SU-DHL-6 (cell line): ENCODE data around the gene PLEKHA6.

Experiments
- CTCF ChIP-seq: fragments of 200-600 bp; sonication (generic); IDR thresholded peaks from one replicate; pipeline ENCODE4 v1.5.1; 2017; ENCODE audit warnings: antibody characterized with exemption, mild to moderate bottlenecking, low read length, moderate library complexity; ENCODE audit not compliant: insufficient read depth, poor library complexity, severe bottlenecking
- EZH2phosphoT487 ChIP-seq: fragments of 200-600 bp; sonication (generic), shearing (Covaris generic); conservative IDR thresholded peaks from 2 replicates; pipeline ENCODE4 v1.6.1; 2018; ENCODE audit warnings: mild to moderate bottlenecking, antibody characterized with exemption, low read length, moderate library complexity, mixed read lengths

- TF ChIP-seq CTCF (no peak), EZH2phosphoT487 (no peak)
Measured at GRCh38 chr1:204216880-204217647, 142.7 kb downstream of the PLEKHA6 start.
